Ishikawa (cell line): Measurements from ENCODE around the gene ZNF783.

Experiments
- CEBPB ChIP-seq: IDR thresholded peaks from 2 replicates; pipeline ENCODE4 v1.6.1; 2012
- CREB1 ChIP-seq: IDR thresholded peaks from 2 replicates; pipeline ENCODE4 v1.6.1; 2012; ENCODE audit warnings: low read depth
- EGR1 ChIP-seq: IDR thresholded peaks from 2 replicates; pipeline ENCODE4 v1.6.1; 2012
- EP300 ChIP-seq: IDR thresholded peaks from 2 replicates; pipeline ENCODE4 v1.6.1; 2012; ENCODE audit warnings: borderline replicate concordance
- FOXM1 ChIP-seq: IDR thresholded peaks from 2 replicates; pipeline ENCODE4 v1.6.1; 2012; ENCODE audit warnings: low read depth, borderline replicate concordance
- NFIC ChIP-seq: IDR thresholded peaks from 2 replicates; pipeline ENCODE4 v1.6.1; 2012
- RAD21 ChIP-seq: IDR thresholded peaks from 2 replicates; pipeline ENCODE4 v1.6.1; 2012; ENCODE audit warnings: low read depth
- REST ChIP-seq: IDR thresholded peaks from 2 replicates; pipeline ENCODE4 v1.6.1; 2012; ENCODE audit warnings: low read depth, mild to moderate bottlenecking
- TAF1 ChIP-seq: IDR thresholded peaks from 2 replicates; pipeline ENCODE4 v1.6.1; 2012; ENCODE audit warnings: low read depth, mild to moderate bottlenecking
- TCF12 ChIP-seq: IDR thresholded peaks from 2 replicates; pipeline ENCODE4 v1.6.1; 2012; ENCODE audit warnings: low read depth
- TEAD4 ChIP-seq: IDR thresholded peaks from 2 replicates; pipeline ENCODE4 v1.6.1; 2012
- USF1 ChIP-seq: IDR thresholded peaks from 2 replicates; pipeline ENCODE4 v1.6.1; 2012
- YY1 ChIP-seq: IDR thresholded peaks from 2 replicates; pipeline ENCODE4 v1.6.1; 2012; ENCODE audit warnings: low read depth
- ZBTB7A ChIP-seq: IDR thresholded peaks from 2 replicates; pipeline ENCODE4 v1.6.1; 2012; ENCODE audit warnings: low read depth
- TF ChIP-seq, protein P1 (sequence below): IDR thresholded peaks from 2 replicates; pipeline ENCODE4 v1.6.1; 2012

ZNF783 gene

DNA sequence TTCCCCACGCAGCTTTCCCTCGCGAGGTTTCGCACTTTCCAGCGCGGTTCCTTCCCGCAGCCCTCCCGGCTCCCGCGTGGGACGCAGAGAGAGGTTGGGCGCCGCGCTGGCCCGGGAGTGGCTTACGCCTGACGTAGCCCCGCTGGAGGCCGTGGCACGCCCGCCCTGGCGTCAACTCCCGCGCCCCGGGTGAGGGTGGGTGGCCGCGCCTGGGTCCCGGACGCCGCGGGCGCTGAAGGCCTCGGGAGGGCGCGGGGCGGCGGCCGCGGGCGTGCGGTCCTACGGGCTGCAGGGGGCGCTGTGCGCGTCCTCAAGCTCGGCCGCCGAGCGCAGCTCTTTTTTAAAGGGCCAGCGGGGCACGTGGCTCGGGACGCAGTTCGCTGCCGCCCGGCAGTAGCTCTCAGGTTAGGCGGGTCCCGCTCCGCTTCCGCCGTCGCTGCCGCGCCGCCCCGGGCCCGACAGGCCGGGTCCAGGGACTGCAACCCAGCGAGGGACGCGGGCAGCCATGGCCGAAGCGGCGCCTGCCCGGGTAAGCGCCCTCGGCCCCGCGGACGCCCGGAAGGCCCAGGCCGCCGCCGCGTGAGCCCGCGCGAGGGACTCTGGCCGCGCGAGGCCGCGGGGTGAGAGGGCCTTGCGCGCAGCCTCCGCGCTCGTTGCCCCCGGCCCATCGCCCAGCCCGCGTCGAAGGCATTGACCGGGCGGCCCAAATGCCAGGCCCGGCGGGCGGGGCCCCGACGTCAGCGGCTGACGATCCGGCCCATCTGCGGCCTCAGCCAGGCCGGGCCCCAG is at the start of gene ZNF783:
Gene ZNF783, plus strand, starts transcription at position 368 of the 789 bp plus-strand sequence. Its CDS starts 138 bp downstream, at position 506.
- TF ChIP-seq ZBTB7A: no peak
- TF ChIP-seq EGR1: peak; percentile 50; the same call in 1 of the 2 replicates
- TF ChIP-seq, protein P1, sequence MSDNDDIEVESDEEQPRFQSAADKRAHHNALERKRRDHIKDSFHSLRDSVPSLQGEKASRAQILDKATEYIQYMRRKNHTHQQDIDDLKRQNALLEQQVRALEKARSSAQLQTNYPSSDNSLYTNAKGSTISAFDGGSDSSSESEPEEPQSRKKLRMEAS: peak; percentile 98
- TF ChIP-seq TEAD4: no peak
- TF ChIP-seq RAD21: peak; percentile 51; the same call in 1 of the 2 replicates
- no peak for TF ChIP-seq CREB1
- TF ChIP-seq FOXM1: peak; percentile 15; the same call in 1 of the 2 replicates
- peak; percentile 34; the same call in 1 of the 2 replicates for TF ChIP-seq TCF12
- peak; percentile 13; the same call in 1 of the 2 replicates for TF ChIP-seq YY1
- peak; percentile 89 for TF ChIP-seq USF1
- TF ChIP-seq CEBPB: no peak
- no peak for TF ChIP-seq REST
- TF ChIP-seq NFIC: no peak
- TF ChIP-seq TAF1: no peak
- no peak for TF ChIP-seq EP300

DNA sequence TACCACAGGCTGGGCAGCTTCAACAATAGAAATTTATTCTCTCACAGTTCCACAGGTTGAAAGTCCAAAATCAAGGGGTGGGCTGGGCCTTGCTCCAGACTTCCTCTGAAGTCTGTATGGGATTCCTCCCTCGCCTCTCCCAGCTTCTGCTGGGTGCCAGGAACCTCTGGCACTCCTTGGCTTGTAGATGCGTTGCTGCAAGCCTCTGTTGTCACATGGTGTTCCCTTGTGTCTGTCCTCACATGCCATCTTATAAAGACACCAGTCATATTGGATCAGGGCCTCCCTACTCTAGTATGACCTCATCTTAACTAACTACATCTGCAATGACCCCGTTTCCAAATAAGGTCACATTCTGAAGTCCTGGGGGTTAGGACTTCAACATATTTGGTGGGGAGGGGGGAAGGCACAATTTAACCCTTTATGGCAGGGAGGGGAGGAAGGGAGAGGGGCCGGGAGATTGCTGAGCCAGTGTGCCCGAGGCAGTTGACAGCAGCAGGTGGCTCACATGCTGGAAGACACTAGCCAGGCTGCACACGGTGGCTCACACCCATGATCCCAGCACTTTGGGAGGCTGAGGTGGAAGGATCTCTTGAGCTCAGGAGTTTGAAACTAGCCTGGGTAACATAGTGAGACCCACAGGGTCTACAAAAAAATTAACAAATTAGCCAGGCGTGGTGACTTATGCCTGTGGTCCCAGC is 47.8 kb upstream of the ZNF783 start:
- no peak for TF ChIP-seq NFIC
- no peak for TF ChIP-seq REST
- no peak for TF ChIP-seq TAF1
- no peak for TF ChIP-seq CREB1
- TF ChIP-seq USF1: no peak
- no peak for TF ChIP-seq YY1
- no peak for TF ChIP-seq RAD21
- TF ChIP-seq, protein P1: no peak
- TF ChIP-seq EP300: no peak
- TF ChIP-seq FOXM1: no peak
- TF ChIP-seq ZBTB7A: no peak
- TF ChIP-seq EGR1: no peak
- TF ChIP-seq TCF12: no peak

DNA sequence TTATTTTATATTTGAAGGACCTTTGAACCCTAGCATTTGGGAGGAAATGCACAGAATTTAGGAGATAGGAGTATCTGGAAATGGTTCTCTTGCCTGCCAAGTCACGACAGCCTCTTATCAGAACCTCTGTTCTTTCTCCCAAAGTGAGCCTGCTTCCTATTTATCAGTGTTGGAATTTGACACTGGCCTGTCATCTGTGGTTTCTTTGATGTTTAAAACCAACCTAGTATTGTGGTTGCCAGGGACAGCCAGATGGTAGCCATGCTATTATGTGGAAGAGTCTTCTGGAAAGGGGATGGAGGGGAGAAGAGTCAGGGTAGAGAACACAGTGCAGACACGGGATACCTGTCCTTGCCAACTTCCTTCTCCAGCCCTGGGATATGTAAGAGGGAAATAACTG is 45.6 kb upstream of the ZNF783 start:
- TF ChIP-seq YY1 (no peak), EP300 (no peak), EGR1 (no peak)

- TF ChIP-seq NFIC (no peak), RAD21 (no peak), CREB1 (no peak), FOXM1 (no peak)
Measured at GRCh38 chr7:149217570-149217969, 44.4 kb upstream of the ZNF783 start.

DNA sequence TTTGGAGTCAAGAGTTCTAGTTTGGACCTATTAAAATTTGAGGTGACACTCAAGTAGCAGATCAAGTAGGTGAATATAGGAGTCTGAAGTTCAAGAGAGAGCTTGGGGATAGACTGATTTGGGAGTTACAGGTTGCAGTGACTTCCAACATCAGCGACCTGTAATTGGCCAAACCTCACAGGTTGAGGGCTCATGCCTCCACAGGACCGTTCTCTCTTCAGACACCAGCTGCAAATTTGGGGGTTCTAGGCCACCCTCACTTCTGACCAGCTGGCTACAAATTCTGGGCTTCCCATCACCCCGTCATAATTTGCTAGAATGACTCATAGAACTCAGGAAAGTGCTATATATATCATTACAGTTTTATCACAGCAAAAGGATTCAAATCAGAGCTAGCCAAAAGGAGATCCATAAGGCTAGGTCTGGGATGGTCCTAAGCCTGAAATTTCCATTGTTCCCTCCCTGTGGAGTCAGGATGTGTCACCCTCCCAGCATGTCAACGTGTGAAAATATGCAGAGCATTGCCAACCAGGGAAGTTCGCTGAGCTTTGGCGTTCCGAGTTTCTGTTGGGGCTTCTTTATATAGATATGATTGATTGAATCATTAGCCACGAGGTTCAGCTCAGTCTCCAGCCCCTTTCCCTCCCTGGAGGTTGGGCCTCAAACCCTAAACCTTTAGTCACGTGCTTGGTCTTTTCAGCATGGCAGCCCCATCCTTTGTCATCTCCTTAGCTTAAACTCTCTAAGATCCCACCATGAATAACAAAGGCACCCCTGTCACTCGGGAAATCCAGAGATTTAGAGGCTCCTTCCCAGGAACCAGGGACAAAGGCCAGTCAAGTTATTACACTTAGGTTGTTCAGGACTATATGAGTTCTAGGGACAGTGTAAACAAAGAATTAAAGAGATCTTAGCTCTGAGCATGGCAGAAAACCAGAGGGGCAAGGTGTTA is 43.3 kb upstream of the ZNF783 start:
- no peak for TF ChIP-seq YY1
- no peak for TF ChIP-seq REST
- no peak for TF ChIP-seq NFIC
- no peak for TF ChIP-seq USF1
- no peak for TF ChIP-seq FOXM1
- TF ChIP-seq CEBPB: no peak
- no peak for TF ChIP-seq RAD21
